Fibroblast of the conjunctiva (primary cell): ENCODE data around the gene TRAF7.

Experiments used
- DNase-seq: peaks from one replicate; pipeline ENCODE4 v3.0.0-alpha.2; 2010; ENCODE audit warnings: low read depth

TRAF7 gene

GRCh38 chr16:2216330-2216729 is 60.7 kb downstream of the TRAF7 start:
- DNase-seq, result no peak

- peak; percentile 99 for DNase-seq
These were observed 67.8 kb downstream of the TRAF7 start, which contains the start of gene E4F1 for GRCh38 chr16:2223221-2223941. Gene E4F1, plus strand, starts transcription at chr16:2223591. Its CDS starts 23 bp downstream, at chr16:2223614.

GRCh38 chr16:2223942-2224486 is 68.4 kb downstream of the TRAF7 start:
- DNase-seq, result peak; percentile 31

GRCh38 chr16:2226245-2226793 is 70.7 kb downstream of the TRAF7 start:
- DNase-seq, result no peak

DNA sequence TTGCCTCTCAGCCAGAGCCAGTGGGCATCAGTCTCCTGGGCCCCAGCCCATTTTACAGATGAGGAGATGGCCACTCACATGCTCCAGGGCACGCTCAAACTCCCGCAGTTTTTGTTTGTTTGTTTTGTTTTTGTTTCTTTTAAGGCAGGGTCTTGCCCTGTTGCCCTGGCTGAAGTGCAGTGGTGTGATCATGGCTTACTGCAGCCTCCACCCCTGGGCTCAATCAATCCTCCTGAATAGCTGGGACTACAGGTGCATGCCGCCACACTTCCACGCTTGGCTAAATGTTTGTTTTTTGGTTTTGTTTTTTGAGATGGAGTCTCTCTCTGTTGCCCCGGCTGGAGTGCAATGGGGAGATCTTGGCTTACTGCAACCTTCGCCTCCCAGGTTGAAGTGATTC is 71.3 kb downstream of the TRAF7 start:
- DNase-seq, result no peak
